Kidney epithelial cell (primary cell): ENCODE results near the gene RPL39L. TPM values are rescaled to one million over a fixed set of nuclear protein-coding genes. Genes with fewer than 3 reads are reported as not detected.

Source experiments
- DNase-seq: peaks from one replicate; pipeline ENCODE4 v3.0.0-alpha.2; 2010; ENCODE audit warnings: low read depth
- H3K27me3 ChIP-seq: 2 replicates; pipeline ENCODE4 v1.6.0; 2011; ENCODE audit warnings: low read length; ENCODE audit not compliant: control insufficient read depth, insufficient read depth
- H3K36me3 ChIP-seq: 2 replicates; pipeline ENCODE4 v1.5.1; 2011; ENCODE audit warnings: low read length; ENCODE audit not compliant: control insufficient read depth, insufficient read depth
- H3K4me3 ChIP-seq: 2 replicates; pipeline ENCODE4 v1.5.1; 2011; ENCODE audit warnings: low read depth, mild to moderate bottlenecking, control low read depth, low read length
- CTCF ChIP-seq: IDR thresholded peaks from 2 replicates; pipeline ENCODE4 v1.5.1; 2011; ENCODE audit warnings: mild to moderate bottlenecking, moderate library complexity, low read length, control low read depth, inconsistent platforms; ENCODE audit not compliant: insufficient read depth, poor library complexity, severe bottlenecking
- total RNA-seq: library from RNA; depleted of rRNA; stranded (reverse); fragments of >200 nt; gene quantifications from 2 replicates; pipeline ENCODE4 v1.2.3, GENCODE V29; 2015

RPL39L gene
- total RNA-seq, 1 donor from 2014 or later = 26.5 TPM

- no peak for DNase-seq
- no peak for TF ChIP-seq CTCF
- Histone ChIP-seq H3K27me3 (no peaks in the 10 kb centered on the region), H3K36me3 (no peaks in the 10 kb centered on the region), H3K4me3 (no peak overlapping the region)
Measured at GRCh38 chr3:187084580-187084979, 54.7 kb downstream of the RPL39L start.

- no peak for TF ChIP-seq CTCF
- no peak overlapping the region for H3K4me3 ChIP-seq
Measured at GRCh38 chr3:187084126-187084525, 55.2 kb downstream of the RPL39L start.

DNA sequence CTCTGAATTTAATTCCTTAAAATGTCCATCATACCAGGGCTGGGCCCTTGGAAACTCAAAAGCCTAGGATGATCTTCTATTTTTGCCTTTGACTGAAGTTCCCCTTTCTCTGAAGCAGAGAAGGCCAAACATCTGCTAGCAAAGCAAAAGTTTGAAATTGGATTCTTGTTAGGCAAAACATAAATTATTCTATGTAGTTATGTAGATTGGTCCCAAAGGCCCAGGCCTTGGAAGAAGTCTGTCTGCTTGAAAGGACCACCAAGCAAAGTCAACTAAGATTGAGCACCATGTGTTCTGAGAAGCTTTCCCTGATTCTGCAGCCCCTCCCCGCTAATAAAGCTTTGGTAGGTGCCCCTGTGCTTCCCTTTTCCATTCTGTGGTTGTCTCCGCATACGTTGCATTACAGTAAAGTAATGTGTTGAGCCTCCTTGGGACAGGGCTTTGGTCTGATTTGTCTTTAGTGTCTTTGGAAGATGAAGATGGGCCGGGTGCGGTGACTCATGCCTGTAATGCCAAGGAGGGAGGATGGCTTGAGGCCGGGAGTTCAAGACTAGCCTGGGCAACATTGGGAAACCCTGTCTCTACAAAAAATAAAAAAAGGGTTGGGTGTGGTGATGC is 56.4 kb downstream of the RPL39L start:
- Histone ChIP-seq H3K4me3 (no peak overlapping the region), H3K27me3 (no peaks in the 10 kb centered on the region), H3K36me3 (no peaks in the 10 kb centered on the region)
- DNase-seq = no peak
- TF ChIP-seq CTCF = no peak

More at GRCh38 chr3:187084126-187084525, 55.2 kb downstream of the RPL39L start:
- DNase-seq = no peak
- no peaks in the 10 kb centered on the region for H3K36me3 ChIP-seq
- H3K27me3 ChIP-seq = no peaks in the 10 kb centered on the region

GRCh38 chr3:187080799-187081450 is 58.4 kb downstream of the RPL39L start:
- Histone ChIP-seq H3K36me3 (no peaks in the 10 kb centered on the region), H3K4me3 (no peak overlapping the region), H3K27me3 (no peaks in the 10 kb centered on the region)
- TF ChIP-seq CTCF = no peak
- DNase-seq = no peak

DNA sequence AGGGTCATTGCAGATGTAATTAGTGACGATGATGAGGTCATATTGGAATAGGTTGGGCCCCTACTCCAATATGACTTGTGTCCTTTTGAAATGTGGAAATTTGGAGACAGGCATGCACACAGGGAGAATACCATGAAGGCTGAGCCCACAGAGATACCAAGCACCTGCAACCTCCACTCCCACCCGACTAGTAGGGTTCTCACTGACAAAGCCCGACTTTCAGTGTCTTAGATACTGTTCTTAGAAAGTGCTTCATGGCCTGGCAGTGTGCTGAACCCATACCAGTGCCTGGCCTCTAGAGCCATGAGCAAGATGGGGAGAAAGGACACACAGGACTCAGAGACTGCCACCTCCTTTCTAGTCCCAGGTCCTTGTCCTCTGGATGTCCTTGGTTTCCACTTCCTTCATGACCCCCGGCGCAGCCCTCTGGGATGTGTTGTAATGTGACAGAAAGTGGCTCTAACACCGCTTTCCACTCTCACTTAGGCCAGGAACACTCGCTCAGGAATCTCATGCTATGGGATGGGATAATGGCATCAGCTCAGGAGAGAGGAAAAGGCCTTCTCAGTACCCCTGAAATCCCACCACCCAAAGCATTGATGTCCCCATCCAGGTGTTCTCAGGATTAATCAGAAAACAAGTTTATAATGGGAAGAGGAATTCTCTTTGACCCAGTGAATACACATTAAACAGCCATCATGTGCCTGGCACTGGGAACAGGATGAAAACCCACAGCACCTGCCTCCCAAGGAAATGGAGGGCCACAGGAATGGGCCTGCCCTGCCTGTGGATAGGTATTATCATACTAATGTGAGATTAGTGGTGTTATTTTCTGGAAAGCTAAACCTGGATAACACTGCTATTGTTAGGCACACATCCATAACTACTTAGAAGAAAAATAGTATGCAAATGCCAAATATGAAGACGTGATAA is 59.9 kb downstream of the RPL39L start:
- Histone ChIP-seq H3K27me3 (no peaks in the 10 kb centered on the region), H3K36me3 (peaks cover 3% of the 10 kb centered on the region), H3K4me3 (no peak overlapping the region)
- no peak for DNase-seq
- no peak for TF ChIP-seq CTCF
